Ishikawa (cell line): Measurements from ENCODE around the gene MEIS1.

Experiments used
- CEBPB ChIP-seq: IDR thresholded peaks from 2 replicates; pipeline ENCODE4 v1.6.1; 2012
- CREB1 ChIP-seq: IDR thresholded peaks from 2 replicates; pipeline ENCODE4 v1.6.1; 2012; ENCODE audit warnings: low read depth
- EGR1 ChIP-seq: IDR thresholded peaks from 2 replicates; pipeline ENCODE4 v1.6.1; 2012
- EP300 ChIP-seq: IDR thresholded peaks from 2 replicates; pipeline ENCODE4 v1.6.1; 2012; ENCODE audit warnings: borderline replicate concordance
- FOXM1 ChIP-seq: IDR thresholded peaks from 2 replicates; pipeline ENCODE4 v1.6.1; 2012; ENCODE audit warnings: low read depth, borderline replicate concordance
- NFIC ChIP-seq: IDR thresholded peaks from 2 replicates; pipeline ENCODE4 v1.6.1; 2012
- RAD21 ChIP-seq: IDR thresholded peaks from 2 replicates; pipeline ENCODE4 v1.6.1; 2012; ENCODE audit warnings: low read depth
- TAF1 ChIP-seq: IDR thresholded peaks from 2 replicates; pipeline ENCODE4 v1.6.1; 2012; ENCODE audit warnings: low read depth, mild to moderate bottlenecking
- TCF12 ChIP-seq: IDR thresholded peaks from 2 replicates; pipeline ENCODE4 v1.6.1; 2012; ENCODE audit warnings: low read depth
- TEAD4 ChIP-seq: IDR thresholded peaks from 2 replicates; pipeline ENCODE4 v1.6.1; 2012
- YY1 ChIP-seq: IDR thresholded peaks from 2 replicates; pipeline ENCODE4 v1.6.1; 2012; ENCODE audit warnings: low read depth
- ZBTB7A ChIP-seq: IDR thresholded peaks from 2 replicates; pipeline ENCODE4 v1.6.1; 2012; ENCODE audit warnings: low read depth
- TF ChIP-seq, protein P1 (sequence below): IDR thresholded peaks from 2 replicates; pipeline ENCODE4 v1.6.1; 2012
- TF ChIP-seq, protein P2 (sequence below): IDR thresholded peaks from 2 replicates; pipeline ENCODE4 v1.6.1; 2012; ENCODE audit warnings: low read depth, mild to moderate bottlenecking
- TF ChIP-seq, protein P3 (sequence below): IDR thresholded peaks from 2 replicates; pipeline ENCODE4 v1.6.1; 2012

MEIS1 gene

DNA sequence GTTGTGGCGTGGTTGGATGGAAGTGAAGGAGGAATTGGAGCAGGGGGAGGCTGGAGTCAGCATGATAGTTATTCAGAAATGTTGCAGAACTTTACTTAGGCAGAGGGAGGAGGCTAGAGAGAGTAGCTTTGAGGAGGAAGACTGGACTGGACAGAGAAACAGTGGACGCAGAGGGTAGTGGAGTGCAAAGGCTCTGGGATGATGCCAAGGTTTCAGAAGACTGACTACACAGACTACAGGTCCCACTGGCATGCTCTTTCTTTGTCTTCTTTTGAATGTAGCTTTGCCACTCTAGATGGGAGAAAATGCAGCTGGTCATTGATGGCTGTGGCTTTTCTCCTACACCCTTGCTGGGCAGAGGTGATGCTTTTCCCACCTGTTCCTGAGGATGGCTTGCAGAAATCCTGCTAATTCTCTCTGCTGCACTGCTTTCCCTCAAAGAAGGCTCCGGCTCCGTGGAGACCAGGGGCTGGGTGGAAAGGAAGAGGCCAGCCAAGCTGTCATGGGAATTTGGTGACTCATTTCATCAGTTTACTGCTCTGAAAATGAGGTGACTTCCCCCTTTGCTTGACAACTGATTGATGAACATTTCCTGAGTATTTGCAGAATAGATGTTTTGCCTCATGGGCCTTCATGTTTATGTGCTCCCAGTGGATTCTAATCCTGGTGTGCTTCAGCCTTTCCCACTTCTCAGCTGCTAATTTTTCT, 42.4 kb downstream of the MEIS1 start:
- TF ChIP-seq YY1 (no peak), ZBTB7A (no peak), EP300 (no peak), CREB1 (no peak), FOXM1 (no peak), CEBPB (no peak), RAD21 (no peak), TCF12 (no peak), NFIC (no peak), TAF1 (no peak), EGR1 (no peak), TEAD4 (no peak)
- TF ChIP-seq, protein P1, sequence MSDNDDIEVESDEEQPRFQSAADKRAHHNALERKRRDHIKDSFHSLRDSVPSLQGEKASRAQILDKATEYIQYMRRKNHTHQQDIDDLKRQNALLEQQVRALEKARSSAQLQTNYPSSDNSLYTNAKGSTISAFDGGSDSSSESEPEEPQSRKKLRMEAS, result no peak
- TF ChIP-seq, protein P2, sequence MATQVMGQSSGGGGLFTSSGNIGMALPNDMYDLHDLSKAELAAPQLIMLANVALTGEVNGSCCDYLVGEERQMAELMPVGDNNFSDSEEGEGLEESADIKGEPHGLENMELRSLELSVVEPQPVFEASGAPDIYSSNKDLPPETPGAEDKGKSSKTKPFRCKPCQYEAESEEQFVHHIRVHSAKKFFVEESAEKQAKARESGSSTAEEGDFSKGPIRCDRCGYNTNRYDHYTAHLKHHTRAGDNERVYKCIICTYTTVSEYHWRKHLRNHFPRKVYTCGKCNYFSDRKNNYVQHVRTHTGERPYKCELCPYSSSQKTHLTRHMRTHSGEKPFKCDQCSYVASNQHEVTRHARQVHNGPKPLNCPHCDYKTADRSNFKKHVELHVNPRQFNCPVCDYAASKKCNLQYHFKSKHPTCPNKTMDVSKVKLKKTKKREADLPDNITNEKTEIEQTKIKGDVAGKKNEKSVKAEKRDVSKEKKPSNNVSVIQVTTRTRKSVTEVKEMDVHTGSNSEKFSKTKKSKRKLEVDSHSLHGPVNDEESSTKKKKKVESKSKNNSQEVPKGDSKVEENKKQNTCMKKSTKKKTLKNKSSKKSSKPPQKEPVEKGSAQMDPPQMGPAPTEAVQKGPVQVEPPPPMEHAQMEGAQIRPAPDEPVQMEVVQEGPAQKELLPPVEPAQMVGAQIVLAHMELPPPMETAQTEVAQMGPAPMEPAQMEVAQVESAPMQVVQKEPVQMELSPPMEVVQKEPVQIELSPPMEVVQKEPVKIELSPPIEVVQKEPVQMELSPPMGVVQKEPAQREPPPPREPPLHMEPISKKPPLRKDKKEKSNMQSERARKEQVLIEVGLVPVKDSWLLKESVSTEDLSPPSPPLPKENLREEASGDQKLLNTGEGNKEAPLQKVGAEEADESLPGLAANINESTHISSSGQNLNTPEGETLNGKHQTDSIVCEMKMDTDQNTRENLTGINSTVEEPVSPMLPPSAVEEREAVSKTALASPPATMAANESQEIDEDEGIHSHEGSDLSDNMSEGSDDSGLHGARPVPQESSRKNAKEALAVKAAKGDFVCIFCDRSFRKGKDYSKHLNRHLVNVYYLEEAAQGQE, result no peak
- TF ChIP-seq, protein P3, sequence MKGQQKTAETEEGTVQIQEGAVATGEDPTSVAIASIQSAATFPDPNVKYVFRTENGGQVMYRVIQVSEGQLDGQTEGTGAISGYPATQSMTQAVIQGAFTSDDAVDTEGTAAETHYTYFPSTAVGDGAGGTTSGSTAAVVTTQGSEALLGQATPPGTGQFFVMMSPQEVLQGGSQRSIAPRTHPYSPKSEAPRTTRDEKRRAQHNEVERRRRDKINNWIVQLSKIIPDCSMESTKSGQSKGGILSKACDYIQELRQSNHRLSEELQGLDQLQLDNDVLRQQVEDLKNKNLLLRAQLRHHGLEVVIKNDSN, result no peak

DNA sequence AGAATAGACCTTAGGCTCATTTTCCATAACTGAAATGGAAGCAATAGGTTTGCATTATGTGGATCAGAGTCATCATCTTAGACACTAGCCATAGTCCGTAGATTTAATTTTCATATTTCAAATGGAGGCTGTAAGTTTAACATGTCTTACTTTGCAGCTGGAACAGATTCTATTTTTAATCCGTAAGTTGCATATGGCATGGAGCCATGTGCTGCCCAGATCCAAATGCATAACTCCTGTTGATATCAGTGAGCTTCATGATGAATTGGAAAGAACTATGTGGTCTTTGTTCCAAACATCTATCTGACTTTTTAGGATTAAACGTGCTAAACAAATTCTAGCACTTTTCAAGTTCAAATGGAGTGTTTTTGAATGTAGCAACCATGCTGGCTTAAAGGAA, 43.4 kb downstream of the MEIS1 start:
- TF ChIP-seq YY1 (no peak), EP300 (no peak), CEBPB (no peak), RAD21 (no peak), EGR1 (no peak), CREB1 (no peak), TCF12 (no peak), ZBTB7A (no peak), TEAD4 (no peak)
- TF ChIP-seq, protein P3, result no peak
- TF ChIP-seq, protein P2, result no peak

DNA sequence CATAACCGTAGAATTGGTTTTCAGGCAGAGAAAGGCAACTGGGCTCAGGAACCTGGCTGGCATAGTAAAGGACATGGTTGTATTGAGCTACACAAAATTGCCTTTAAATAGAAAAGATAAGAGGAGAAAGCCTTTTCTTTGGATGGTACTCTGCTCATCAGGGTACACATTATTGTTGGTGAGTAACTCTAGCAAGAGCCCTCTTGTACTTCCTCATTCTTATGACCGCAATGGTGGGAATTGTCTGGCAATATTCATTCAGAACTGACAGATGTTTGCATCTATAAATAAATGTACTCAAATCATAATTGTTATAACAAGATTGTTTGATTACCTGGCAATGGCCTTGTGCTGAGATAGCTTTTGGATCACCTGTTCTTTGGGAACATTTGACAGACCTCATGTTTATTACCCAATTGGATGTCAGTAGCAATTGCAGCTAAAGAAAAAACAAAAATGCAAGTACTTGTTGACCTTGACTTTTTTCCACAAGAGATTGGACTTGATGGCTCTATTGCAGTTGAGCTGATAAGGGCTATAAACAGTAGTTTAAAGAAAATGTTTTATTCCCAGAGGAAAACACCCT, 43.9 kb downstream of the MEIS1 start:
- TF ChIP-seq, protein P1, result no peak
- TF ChIP-seq, protein P2, result no peak
- no peak for TF ChIP-seq TCF12
- TF ChIP-seq TAF1, result no peak
- TF ChIP-seq TEAD4, result no peak
- TF ChIP-seq CEBPB, result no peak
- TF ChIP-seq, protein P3, result no peak
- TF ChIP-seq EGR1, result no peak
- TF ChIP-seq FOXM1, result no peak
- TF ChIP-seq CREB1, result no peak
- no peak for TF ChIP-seq EP300
- no peak for TF ChIP-seq YY1
- TF ChIP-seq ZBTB7A, result no peak
- no peak for TF ChIP-seq RAD21
- TF ChIP-seq NFIC, result no peak

DNA sequence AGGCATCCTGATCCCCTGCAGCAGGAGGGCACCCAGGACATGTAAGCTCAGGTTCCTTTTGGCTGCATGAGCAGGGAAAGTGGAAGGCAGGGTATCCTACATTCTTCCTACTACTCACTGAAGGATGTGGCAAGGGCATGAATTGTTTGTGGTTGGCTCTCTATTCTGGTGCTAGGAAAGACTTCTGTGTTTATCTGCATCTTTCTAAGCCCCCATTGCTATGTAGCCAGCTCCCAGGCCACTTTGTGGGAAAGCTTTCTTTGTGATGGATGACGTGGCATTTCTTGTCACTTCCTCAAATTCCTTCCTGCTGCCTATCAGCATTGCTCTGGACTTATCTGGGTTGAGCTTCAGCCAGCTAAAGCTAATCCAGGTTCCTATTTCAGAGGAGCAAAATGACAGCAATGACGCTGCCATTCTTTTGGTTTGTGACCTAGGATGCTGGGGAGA, 46.2 kb downstream of the MEIS1 start:
- no peak for TF ChIP-seq FOXM1
- no peak for TF ChIP-seq EGR1
- TF ChIP-seq, protein P2, result no peak
- no peak for TF ChIP-seq TCF12
- no peak for TF ChIP-seq TEAD4
- TF ChIP-seq CREB1, result no peak
- no peak for TF ChIP-seq NFIC
- TF ChIP-seq ZBTB7A, result no peak
- TF ChIP-seq EP300, result no peak
- no peak for TF ChIP-seq TAF1
- no peak for TF ChIP-seq CEBPB
- TF ChIP-seq, protein P1, result no peak
